ENCODE data around the gene NBAS. TPM values are rescaled to one million over a fixed set of nuclear protein-coding genes. Genes with fewer than 3 reads are reported as not detected.
A peak's percentile ranks its signal among the peaks of the same experiment; 100 is the strongest.

Gene NBAS
- total and polyA plus RNA-seq, 9 of the 15 experiments (the other 6 are each of a cell fraction or from before 2014, with no cell fraction given): 15.3 to 94.4 (median 69.9) TPM

DNA sequence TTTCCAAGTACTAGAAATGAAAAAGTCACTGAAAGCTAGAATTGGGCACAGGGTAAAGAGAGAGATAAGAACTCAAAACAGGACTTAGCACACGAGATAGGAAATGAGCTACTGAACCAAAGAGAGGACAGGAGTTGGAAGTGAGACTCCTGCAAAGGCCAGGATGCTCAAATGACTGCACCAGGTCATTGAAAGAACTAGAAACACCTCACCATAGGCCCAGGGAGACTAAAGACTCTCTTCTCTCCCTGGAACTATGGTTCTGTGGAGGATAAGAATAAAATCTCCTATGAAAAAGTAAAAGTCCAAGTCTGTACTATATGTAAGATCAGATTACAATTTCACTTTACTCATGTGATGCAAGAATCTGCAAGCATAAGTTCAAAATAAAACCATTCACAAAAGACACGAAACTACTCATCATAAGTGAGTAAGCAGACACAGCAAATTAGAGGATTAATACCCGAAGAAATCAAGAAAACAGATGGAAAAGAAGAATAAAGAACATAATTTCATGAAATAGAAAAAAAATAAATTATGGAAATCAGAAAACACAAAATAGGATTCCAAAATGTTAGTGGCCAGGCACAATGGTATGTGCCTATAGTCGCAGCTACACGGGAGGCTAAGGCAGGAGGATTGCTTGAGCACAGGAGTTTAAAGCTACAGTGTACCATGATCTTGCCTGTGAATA lies 6.5 kb downstream of the NBAS start (continued):
- no peak for TF ChIP-seq ZNF639 (CRISPR knock-in tag; conservative IDR thresholded peaks at IDR 0.05 in 1 of 2, IDR thresholded peaks at IDR 0.05 in 1 of 2)
- TF ChIP-seq CC2D1A (IDR thresholded peaks at IDR 0.05): peak; percentile 77; the same call in 1 of the 2 replicates
- 0 out of 2 replicates have a peak, but pooled peaks have one; percentile 16 for TF ChIP-seq BHLHE40 (IDR thresholded peaks at IDR 0.05; ENCODE audit: low read length)
- peak; percentile 7; the same call in 1 of the 2 replicates for TF ChIP-seq RAD51 (IDR thresholded peaks at IDR 0.05; ENCODE audit: borderline replicate concordance, low read depth)
- TF ChIP-seq ZBTB17 (CRISPR knock-in tag; IDR thresholded peaks at IDR 0.05): peak; percentile 66; the same call in 1 of the 2 replicates
- TF ChIP-seq, protein P1, sequence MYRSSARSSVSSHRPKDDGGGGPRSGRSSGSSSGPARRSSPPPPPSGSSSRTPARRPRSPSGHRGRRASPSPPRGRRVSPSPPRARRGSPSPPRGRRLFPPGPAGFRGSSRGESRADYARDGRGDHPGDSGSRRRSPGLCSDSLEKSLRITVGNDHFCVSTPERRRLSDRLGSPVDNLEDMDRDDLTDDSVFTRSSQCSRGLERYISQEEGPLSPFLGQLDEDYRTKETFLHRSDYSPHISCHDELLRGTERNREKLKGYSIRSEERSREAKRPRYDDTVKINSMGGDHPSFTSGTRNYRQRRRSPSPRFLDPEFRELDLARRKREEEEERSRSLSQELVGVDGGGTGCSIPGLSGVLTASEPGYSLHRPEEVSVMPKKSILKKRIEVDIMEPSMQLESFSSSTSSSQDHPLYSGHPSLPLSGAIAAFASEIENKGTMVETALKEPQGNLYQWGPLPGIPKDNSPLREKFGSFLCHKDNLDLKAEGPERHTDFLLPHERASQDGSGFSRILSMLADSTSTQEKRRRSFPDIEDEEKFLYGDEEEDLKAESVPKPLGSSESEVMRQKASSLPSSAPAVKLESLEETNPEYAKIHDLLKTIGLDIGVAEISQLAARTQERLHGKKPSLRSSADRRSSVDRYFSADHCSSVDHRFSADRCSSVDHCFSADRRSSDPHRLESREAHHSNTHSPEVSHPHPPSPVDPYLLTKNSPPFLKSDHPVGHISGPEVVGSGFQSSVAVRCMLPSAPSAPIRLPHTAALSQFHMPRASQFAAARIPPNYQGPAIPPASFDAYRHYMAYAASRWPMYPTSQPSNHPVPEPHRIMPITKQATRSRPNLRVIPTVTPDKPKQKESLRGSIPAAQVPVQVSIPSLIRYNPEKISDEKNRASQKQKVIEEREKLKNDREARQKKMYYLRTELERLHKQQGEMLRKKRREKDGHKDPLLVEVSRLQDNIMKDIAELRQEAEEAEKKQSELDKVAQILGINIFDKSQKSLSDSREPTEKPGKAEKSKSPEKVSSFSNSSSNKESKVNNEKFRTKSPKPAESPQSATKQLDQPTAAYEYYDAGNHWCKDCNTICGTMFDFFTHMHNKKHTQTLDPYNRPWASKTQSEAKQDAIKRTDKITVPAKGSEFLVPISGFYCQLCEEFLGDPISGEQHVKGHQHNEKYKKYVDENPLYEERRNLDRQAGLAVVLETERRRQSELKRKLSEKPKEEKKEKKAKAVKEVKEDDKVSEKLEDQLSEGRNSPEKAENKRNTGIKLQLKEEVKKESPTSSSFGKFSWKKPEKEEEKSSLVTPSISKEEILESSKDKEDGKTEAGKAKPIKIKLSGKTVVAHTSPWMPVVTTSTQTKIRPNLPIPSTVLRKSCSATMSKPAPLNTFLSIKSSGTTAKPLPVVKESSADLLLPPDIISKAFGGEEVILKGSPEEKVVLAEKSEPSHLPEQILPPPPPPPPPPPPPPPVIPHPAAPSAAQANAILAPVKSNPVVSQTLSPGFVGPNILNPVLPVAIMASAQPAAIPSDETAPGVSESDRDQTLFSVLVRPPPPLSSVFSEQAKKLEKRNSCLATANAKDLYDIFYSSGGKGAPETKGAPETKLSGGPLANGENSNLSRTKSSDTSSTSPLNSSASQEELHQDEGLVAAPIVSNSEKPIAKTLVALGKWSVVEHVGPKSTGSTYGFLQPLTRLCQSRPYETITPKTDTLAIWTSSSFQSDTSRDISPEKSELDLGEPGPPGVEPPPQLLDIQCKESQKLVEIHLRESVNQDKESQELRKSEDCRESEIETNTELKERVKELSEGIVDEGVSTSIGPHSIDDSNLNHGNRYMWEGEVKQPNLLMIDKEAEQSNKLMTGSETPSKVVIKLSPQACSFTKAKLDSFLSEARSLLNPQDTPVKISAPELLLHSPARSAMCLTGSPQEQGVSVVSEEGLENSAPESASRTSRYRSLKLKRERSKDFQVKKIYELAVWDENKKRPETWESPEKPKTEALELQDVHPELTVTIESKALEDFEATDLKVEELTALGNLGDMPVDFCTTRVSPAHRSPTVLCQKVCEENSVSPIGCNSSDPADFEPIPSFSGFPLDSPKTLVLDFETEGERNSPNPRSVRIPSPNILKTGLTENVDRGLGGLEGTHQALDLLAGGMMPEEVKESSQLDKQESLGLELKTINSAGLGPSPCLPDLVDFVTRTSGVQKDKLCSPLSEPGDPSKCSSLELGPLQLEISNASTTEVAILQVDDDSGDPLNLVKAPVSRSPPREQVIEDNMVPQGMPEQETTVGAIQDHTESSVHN (IDR thresholded peaks at IDR 0.05; ENCODE audit: borderline replicate concordance in 1 of 2, low read depth in 1 of 2): peak in 1 of 2 experiments; percentile 78; a peak in 1 of 4 replicates
- TF ChIP-seq ZNF175 (CRISPR knock-in tag; IDR thresholded peaks at IDR 0.05; ENCODE audit: low read depth): peak; percentile 85
- TF ChIP-seq BACH1 (tag; IDR thresholded peaks at IDR 0.05): peak; percentile 54
- TF ChIP-seq TRIM24 (IDR thresholded peaks at IDR 0.05): peak; percentile 55 to 73; a peak in 2 of 4 replicates
- TF ChIP-seq CBX1 (IDR thresholded peaks at IDR 0.05; ENCODE audit: low read depth): no peak
- TF ChIP-seq ZNF592 (IDR thresholded peaks at IDR 0.05): peak; percentile 87

Measured in K562 (cell line).